Endothelial cell of umbilical vein (primary cell): ENCODE results near the gene AGXT. TPM values are rescaled to one million over a fixed set of nuclear protein-coding genes. Genes with fewer than 3 reads are reported as not detected.

Source experiments
- BruUV-seq: library from RNA; stranded (reverse); fragments of 400-500 nt; replicated peaks from 2 replicates; lab custom pipeline; 2021; lab: Mats Ljungman, UMichigan
- CTCF ChIA-PET: fragments of 300-600, 350-600 bp; sonication (Branson Sonifier 250); formaldehyde crosslinking; loops from one replicate; lab custom pipeline; 2021; ENCODE audit warnings: antibody characterized with exemption, inconsistent platforms; lab: Charles Lee
- POLR2A ChIA-PET: fragments of 300-600, 350-600 bp; sonication (Branson Sonifier 250); formaldehyde crosslinking; loops from one replicate; lab custom pipeline; 2021; ENCODE audit warnings: antibody characterized with exemption, inconsistent platforms; lab: Charles Lee
- DNase-seq: peaks from one replicate; pipeline ENCODE4 v3.0.0-alpha.2; 2011; ENCODE audit warnings: low read depth, low spot score
- FAIRE-seq: peaks from 2 replicates; lab custom pipeline; 2011; peaks lifted over from hg19 to GRCh38; lab: Jason Lieb, UNC
- H2AFZ ChIP-seq: 2 replicates; pipeline ENCODE4 v1.6.0; 2012; ENCODE audit warnings: low read depth, low read length, control low read depth, inconsistent platforms
- H3K27ac ChIP-seq: 2 replicates; pipeline ENCODE4 v1.5.1; 2011; ENCODE audit warnings: low read depth, mild to moderate bottlenecking, control low read depth, low read length, moderate library complexity; ENCODE audit not compliant: insufficient read depth
- H3K27me3 ChIP-seq, 2 experiments: 2 replicates each; pipeline versions ENCODE4 v1.6.0 to v1.6.1; 2011; ENCODE audit warnings: low read length in 2 of 2, mixed read lengths in 1 of 2; ENCODE audit not compliant: control insufficient read depth in 2 of 2, insufficient read depth in 2 of 2
- H3K36me3 ChIP-seq, 2 experiments: 2 replicates in 1 of 2; 3 replicates in 1 of 2; pipeline ENCODE4 v1.5.1; 2011; ENCODE audit warnings: low read length in 2 of 2, mild to moderate bottlenecking in 1 of 2, moderate library complexity in 1 of 2; ENCODE audit not compliant: control insufficient read depth in 2 of 2, insufficient read depth in 2 of 2; ENCODE audit errors: extremely low read depth in 1 of 2
- H3K4me1 ChIP-seq: 3 replicates; pipeline ENCODE4 v1.5.1; 2011; ENCODE audit warnings: mild to moderate bottlenecking, low read length; ENCODE audit not compliant: control insufficient read depth, insufficient read depth; ENCODE audit errors: extremely low read depth
- H3K4me2 ChIP-seq: 2 replicates; pipeline ENCODE4 v1.6.1; 2011; ENCODE audit warnings: low read length, control low read depth, mixed read lengths; ENCODE audit not compliant: insufficient read depth
- H3K4me3 ChIP-seq, 3 experiments: fragments of 200-600 bp in 1 of 3; sonication (generic), shearing (Covaris generic) in 1 of 3; replicated peaks in 1 of 3; 2 replicates each; pipeline ENCODE4 v1.5.1; 2011 to 2016; ENCODE audit warnings: control low read depth in 3 of 3, low read length in 3 of 3, mild to moderate bottlenecking in 2 of 3, inconsistent platforms in 1 of 3, low read depth in 1 of 3, moderate library complexity in 1 of 3; ENCODE audit not compliant: insufficient read depth in 1 of 3
- H3K79me2 ChIP-seq: 2 replicates; pipeline ENCODE4 v1.6.0; 2012; ENCODE audit warnings: low read length, inconsistent platforms; ENCODE audit not compliant: control insufficient read depth, insufficient read depth
- H3K9ac ChIP-seq: replicated peaks from 2 replicates; pipeline ENCODE3; 2011; ENCODE audit warnings: low read length, control low read depth; ENCODE audit not compliant: insufficient read depth; ENCODE audit errors: extremely low read depth
- H3K9me1 ChIP-seq: replicated peaks from 3 replicates; pipeline ENCODE4 v1.6.0; 2011; ENCODE audit warnings: mild to moderate bottlenecking, low read length; ENCODE audit not compliant: control insufficient read depth, insufficient read depth; ENCODE audit errors: extremely low read depth
- H3K9me3 ChIP-seq: replicated peaks from 2 replicates; pipeline ENCODE4 v1.5.1; 2012; ENCODE audit warnings: low read length, inconsistent platforms; ENCODE audit not compliant: control insufficient read depth, insufficient read depth
- H4K20me1 ChIP-seq: replicated peaks from 2 replicates; pipeline ENCODE3; 2011; ENCODE audit warnings: mild to moderate bottlenecking, low read length; ENCODE audit not compliant: control insufficient read depth, insufficient read depth; ENCODE audit errors: extremely low read depth
- CTCF ChIP-seq, 2 donors: IDR thresholded peaks; 1 replicate in 1 of 2; 2 replicates in 1 of 2; pipeline ENCODE4 v1.5.1; 2011; ENCODE audit warnings: low read length in 2 of 2, mild to moderate bottlenecking in 2 of 2, moderate library complexity in 2 of 2, control low read depth in 1 of 2, inconsistent platforms in 1 of 2, low read depth in 1 of 2; ENCODE audit not compliant: insufficient read depth in 1 of 2; ENCODE audit errors: extremely low read depth in 1 of 2
- EZH2 ChIP-seq: IDR thresholded peaks from 2 replicates; pipeline ENCODE4 v1.6.1; 2012; ENCODE audit warnings: borderline replicate concordance, low read depth, mild to moderate bottlenecking, moderate library complexity, low read length, inconsistent platforms; ENCODE audit not compliant: severe bottlenecking
- FOS ChIP-seq: IDR thresholded peaks from 2 replicates; pipeline ENCODE4 v1.6.1; 2011; ENCODE audit warnings: mild to moderate bottlenecking, low read length, moderate library complexity, borderline replicate concordance; ENCODE audit not compliant: insufficient read depth
- GATA2 ChIP-seq: IDR thresholded peaks from 2 replicates; pipeline ENCODE4 v1.7.0; 2011; ENCODE audit warnings: low read depth, mild to moderate bottlenecking, moderate library complexity, mixed read lengths, low read length; ENCODE audit not compliant: insufficient read length, insufficient read depth
- JUN ChIP-seq: IDR thresholded peaks from 2 replicates; pipeline ENCODE4 v1.6.1; 2011; ENCODE audit warnings: borderline replicate concordance, low read depth; ENCODE audit not compliant: insufficient read length, insufficient read depth
- MAX ChIP-seq: IDR thresholded peaks from 2 replicates; pipeline ENCODE4 v1.6.1; 2011; ENCODE audit not compliant: insufficient read depth, insufficient read length
- MYC ChIP-seq: IDR thresholded peaks from one replicate; pipeline ENCODE4 v1.6.1; 2011; ENCODE audit warnings: mild to moderate bottlenecking, low read depth, low read length
- POLR2A ChIP-seq: IDR thresholded peaks from 2 replicates; pipeline ENCODE4 v1.6.1; 2012; ENCODE audit warnings: low read depth, mild to moderate bottlenecking, control low read depth, low read length
- POLR2AphosphoS5 ChIP-seq: IDR thresholded peaks from 2 replicates; pipeline ENCODE4 v1.6.1; 2012; ENCODE audit warnings: low read depth, mild to moderate bottlenecking, control low read depth, low read length, moderate library complexity; ENCODE audit not compliant: insufficient read depth
- dilution Hi-C: fragments of 300-500 bp; cut with MboI; formaldehyde crosslinking; loops from one replicate; pipeline ENCODE4 v1.15.0; 2019; ENCODE audit warnings: low sequenced_read_pairs; ENCODE audit not compliant: extremely low pct_ligation_motif_present
- intact Hi-C: fragments of 100-400 bp; cut with micrococcal nuclease; formaldehyde crosslinking; loops from one replicate; pipeline ENCODE4 v1.10.0; 2022
- polyA plus RNA-seq, 4 experiments: library from polyadenylated mRNA; depleted of rRNA in 3 of 4; stranded (reverse) in 3 of 4; unstranded in 1 of 4; fragments of >200 nt; gene quantifications; 2 replicates each; pipeline versions ENCODE4 v1.2.1 to v1.2.3, GENCODE V29; 2011 to 2012; ENCODE audit warnings: missing spikeins in 1 of 4
- total RNA-seq: library from RNA; stranded (reverse); gene quantifications from 2 replicates; pipeline ENCODE4 v1.2.3, GENCODE V29; 2021

Gene AGXT
- total and polyA plus RNA-seq, 2 donors (not counting 3 experiments of a cell fraction or from before 2014, with no cell fraction given) = not detected

- no peak overlapping the region for H3K9ac ChIP-seq
- no peak overlapping the region for H3K4me3 ChIP-seq
- no peaks in the 10 kb centered on the region for H4K20me1 ChIP-seq
- no peak overlapping the region for H2AFZ ChIP-seq
- FAIRE-seq (no peak), DNase-seq (no peak)
- no peaks in the 10 kb centered on the region for H3K9me3 ChIP-seq
- H3K9me1 ChIP-seq = no peaks in the 10 kb centered on the region
- no peak overlapping the region for H3K27ac ChIP-seq
- H3K79me2 ChIP-seq = no peaks in the 10 kb centered on the region
- POLR2A ChIA-PET = no interaction called here
- H3K27me3 ChIP-seq = no peaks in the 10 kb centered on the region
- TF ChIP-seq POLR2A (no peak), CTCF (IDR thresholded peaks at IDR 0.05; ENCODE audit: extremely low read depth in 1 of 2, insufficient read depth in 1 of 2, low read depth in 1 of 2, low read length in 2 of 2) (no peak), EZH2 (no peak), JUN (no peak), POLR2AphosphoS5 (no peak), GATA2 (no peak), MYC (no peak), MAX (no peak), FOS (no peak)
- BruUV-seq = no TSS peak
- no peaks in the 10 kb centered on the region for H3K36me3 ChIP-seq
- intact Hi-C loops = no loop called here
- H3K4me2 ChIP-seq = no peak overlapping the region
- CTCF ChIA-PET = interaction anchor here (0.9 kb wide), 1 partner anchor 25 kb away, joined by 4 read pairs; no protein-coding TSS in a partner anchor
- dilution Hi-C loops = no loop called here
- no peaks in the 10 kb centered on the region for H3K4me1 ChIP-seq
Measured at GRCh38 chr2:240871071-240871958, 2.7 kb downstream of the AGXT start.
